GM19467 (cell line): Measurements from ENCODE around the gene KCNMA1.

Source experiments
- ATAC-seq: cut with Tn5 transposase; IDR thresholded peaks from one replicate; pipeline ENCODE4 v1.9.1; 2021; ENCODE audit warnings: mild to moderate bottlenecking, moderate library complexity; ENCODE audit not compliant: unreplicated experiment

The KCNMA1 gene

GRCh38 chr10:77383861-77384553 is 253.6 kb downstream of the KCNMA1 start:
- no peak for ATAC-seq

GRCh38 chr10:77381750-77382149 is 255.9 kb downstream of the KCNMA1 start:
- no peak for ATAC-seq

GRCh38 chr10:77380723-77381122 is 256.9 kb downstream of the KCNMA1 start:
- no peak for ATAC-seq

GRCh38 chr10:77380191-77380590 is 257.4 kb downstream of the KCNMA1 start:
- ATAC-seq, result no peak

GRCh38 chr10:77378366-77379349 is 258.9 kb downstream of the KCNMA1 start:
- ATAC-seq, result no peak

- no peak for ATAC-seq
These were observed 259.8 kb downstream of the KCNMA1 start for GRCh38 chr10:77377678-77378352.

GRCh38 chr10:77377034-77377433 is 260.6 kb downstream of the KCNMA1 start:
- ATAC-seq, result no peak

- ATAC-seq, result no peak
These were observed 263.4 kb downstream of the KCNMA1 start for GRCh38 chr10:77374189-77374656.

- no peak for ATAC-seq
These were observed 265.5 kb downstream of the KCNMA1 start for GRCh38 chr10:77371848-77372799.

- ATAC-seq, result no peak
These were observed 266.2 kb downstream of the KCNMA1 start for GRCh38 chr10:77371421-77371820.

GRCh38 chr10:77368006-77368405 is 269.6 kb downstream of the KCNMA1 start:
- no peak for ATAC-seq

GRCh38 chr10:77363210-77363609 is 274.4 kb downstream of the KCNMA1 start:
- ATAC-seq, result no peak

- ATAC-seq, result no peak
These were observed 275.8 kb downstream of the KCNMA1 start for GRCh38 chr10:77361831-77362230.

- ATAC-seq, result no peak
These were observed 276.2 kb downstream of the KCNMA1 start for GRCh38 chr10:77361426-77361825.

- no peak for ATAC-seq
These were observed 276.8 kb downstream of the KCNMA1 start for GRCh38 chr10:77360835-77361234.

GRCh38 chr10:77359950-77360520 is 277.6 kb downstream of the KCNMA1 start:
- ATAC-seq, result no peak

- no peak for ATAC-seq
These were observed 278.3 kb downstream of the KCNMA1 start for GRCh38 chr10:77359287-77359691.

GRCh38 chr10:77358656-77359055 is 279.0 kb downstream of the KCNMA1 start:
- ATAC-seq, result no peak

GRCh38 chr10:77357611-77358310 is 279.8 kb downstream of the KCNMA1 start:
- ATAC-seq, result no peak
